ENCODE data around the gene ADM2.

Gene ADM2

GRCh38 chr22:50482107-50483074 is 1.0 kb downstream of the ADM2 start:
- peak overlapping the region; percentile 73 for H3K9ac ChIP-seq (ENCODE audit: low read length)
- no peaks in the 10 kb centered on the region for H3K9me3 ChIP-seq (ENCODE audit: control insufficient read depth, insufficient read depth, low read depth, low read length)
- H3K4me3 ChIP-seq (ENCODE audit: low read depth, low read length): peak overlapping the region; percentile 80
- peaks cover 5% of the 10 kb centered on the region; the same call in 1 of the 2 replicates for H3K36me3 ChIP-seq (ENCODE audit: control insufficient read depth, insufficient read depth, low read length)
- H3K27ac ChIP-seq (ENCODE audit: low read depth, low read length): peak overlapping the region; percentile 77
- peaks cover 19% of the 10 kb centered on the region for H3K4me1 ChIP-seq (ENCODE audit: control insufficient read depth, insufficient read depth, low read length)
- peaks cover 36% of the 10 kb centered on the region for H3K27me3 ChIP-seq (ENCODE audit: control insufficient read depth, insufficient read depth, low read length)

- no peak overlapping the region for H3K9ac ChIP-seq (ENCODE audit: low read length)
- peaks cover 36% of the 10 kb centered on the region for H3K27me3 ChIP-seq (ENCODE audit: control insufficient read depth, insufficient read depth, low read length)
- H3K36me3 ChIP-seq (ENCODE audit: control insufficient read depth, insufficient read depth, low read length): peaks cover 5% of the 10 kb centered on the region; the same call in 1 of the 2 replicates
- no peak overlapping the region for H3K27ac ChIP-seq (ENCODE audit: low read depth, low read length)
- H3K4me1 ChIP-seq (ENCODE audit: control insufficient read depth, insufficient read depth, low read length): peaks cover 16% of the 10 kb centered on the region
- H3K4me3 ChIP-seq (ENCODE audit: low read depth, low read length): no peak overlapping the region
- H3K9me3 ChIP-seq (ENCODE audit: control insufficient read depth, insufficient read depth, low read depth, low read length): no peaks in the 10 kb centered on the region
Measured at GRCh38 chr22:50483106-50483505, 1.8 kb downstream of the ADM2 start.

DNA sequence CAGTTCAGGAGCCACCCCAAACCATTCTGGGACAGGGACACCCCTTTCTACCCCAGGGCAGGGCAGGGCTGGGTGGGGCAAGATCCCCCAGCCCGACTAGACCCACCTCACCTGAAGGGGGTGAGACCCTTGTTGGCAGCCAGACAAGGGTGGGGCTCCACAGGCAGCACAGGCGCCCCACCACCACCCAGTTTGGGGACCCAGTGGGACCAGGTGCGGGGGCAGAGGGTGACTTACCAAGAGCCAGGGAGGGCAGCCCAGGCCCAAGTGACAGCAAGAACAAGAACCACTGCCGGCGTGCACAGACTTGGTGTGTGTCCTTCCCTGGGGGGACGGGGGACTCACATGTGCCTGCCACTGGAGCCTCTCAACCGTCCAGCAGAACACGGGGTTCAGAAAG is 2.2 kb downstream of the ADM2 start:
- no peak overlapping the region for H3K9ac ChIP-seq (ENCODE audit: low read length)
- peaks cover 16% of the 10 kb centered on the region for H3K4me1 ChIP-seq (ENCODE audit: control insufficient read depth, insufficient read depth, low read length)
- peaks cover 36% of the 10 kb centered on the region for H3K27me3 ChIP-seq (ENCODE audit: control insufficient read depth, insufficient read depth, low read length)
- H3K27ac ChIP-seq (ENCODE audit: low read depth, low read length): no peak overlapping the region
- H3K9me3 ChIP-seq (ENCODE audit: control insufficient read depth, insufficient read depth, low read depth, low read length): no peaks in the 10 kb centered on the region
- H3K4me3 ChIP-seq (ENCODE audit: low read depth, low read length): no peak overlapping the region
- peaks cover 5% of the 10 kb centered on the region; the same call in 1 of the 2 replicates for H3K36me3 ChIP-seq (ENCODE audit: control insufficient read depth, insufficient read depth, low read length)

- H3K36me3 ChIP-seq (ENCODE audit: control insufficient read depth, insufficient read depth, low read length): peaks cover 5% of the 10 kb centered on the region; the same call in 1 of the 2 replicates
- H3K4me3 ChIP-seq (ENCODE audit: low read depth, low read length): no peak overlapping the region
- peaks cover 16% of the 10 kb centered on the region for H3K4me1 ChIP-seq (ENCODE audit: control insufficient read depth, insufficient read depth, low read length)
- H3K27me3 ChIP-seq (ENCODE audit: control insufficient read depth, insufficient read depth, low read length): peaks cover 31% of the 10 kb centered on the region
- H3K9me3 ChIP-seq (ENCODE audit: control insufficient read depth, insufficient read depth, low read depth, low read length): no peaks in the 10 kb centered on the region
- H3K9ac ChIP-seq (ENCODE audit: low read length): no peak overlapping the region
- no peak overlapping the region for H3K27ac ChIP-seq (ENCODE audit: low read depth, low read length)
Measured at GRCh38 chr22:50483977-50484853, 2.9 kb downstream of the ADM2 start.

- no peaks in the 10 kb centered on the region for H3K9me3 ChIP-seq (ENCODE audit: control insufficient read depth, insufficient read depth, low read depth, low read length)
- peaks cover 5% of the 10 kb centered on the region; the same call in 1 of the 2 replicates for H3K36me3 ChIP-seq (ENCODE audit: control insufficient read depth, insufficient read depth, low read length)
- no peak overlapping the region for H3K4me3 ChIP-seq (ENCODE audit: low read depth, low read length)
- peaks cover 18% of the 10 kb centered on the region for H3K27me3 ChIP-seq (ENCODE audit: control insufficient read depth, insufficient read depth, low read length)
- no peak overlapping the region for H3K27ac ChIP-seq (ENCODE audit: low read depth, low read length)
- H3K4me1 ChIP-seq (ENCODE audit: control insufficient read depth, insufficient read depth, low read length): peaks cover 16% of the 10 kb centered on the region
- H3K9ac ChIP-seq (ENCODE audit: low read length): no peak overlapping the region
Measured at GRCh38 chr22:50485221-50486131, 4.1 kb downstream of the ADM2 start.

DNA sequence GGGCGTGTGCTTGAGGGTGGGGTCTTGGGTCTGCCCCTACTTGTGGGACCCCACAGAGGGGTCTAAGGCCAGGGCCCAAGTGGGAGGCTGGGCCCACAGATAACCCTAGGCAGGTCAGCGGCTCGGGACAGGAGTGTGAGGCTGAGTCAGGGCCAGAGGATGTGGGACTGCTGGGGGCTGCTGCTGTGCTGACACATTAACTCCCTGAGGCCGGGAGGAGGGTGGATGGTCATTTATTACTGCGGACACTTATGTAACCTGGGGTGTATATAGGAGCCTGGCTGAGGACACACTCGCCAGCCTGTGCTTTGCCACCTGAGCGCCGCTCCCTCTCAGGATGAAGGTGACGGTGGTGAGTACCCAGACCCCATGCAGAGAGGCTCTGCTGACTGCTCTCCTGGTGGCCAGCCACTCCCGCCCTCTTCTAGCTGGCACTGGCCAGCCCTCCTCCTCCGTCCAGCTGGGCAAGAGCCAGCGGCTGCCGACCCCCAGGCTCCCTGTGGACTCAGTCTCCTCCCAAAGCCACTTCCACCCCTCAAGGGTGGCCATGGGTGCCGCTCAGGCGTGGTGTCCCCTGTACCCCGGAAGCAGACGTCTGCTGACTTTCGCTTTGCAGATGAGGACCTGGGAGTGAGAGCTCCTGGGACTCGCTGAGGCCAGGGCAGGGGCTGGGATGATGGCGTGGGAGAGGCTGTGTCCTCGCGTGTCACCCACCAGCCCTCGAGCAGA is 5.4 kb downstream of the ADM2 start, which contains the start of gene MIOX:
MIOX (plus strand) TSS at position 299 of the 729 bp plus-strand sequence; CDS start at position 338, 39 bp downstream.
- no peak within 1 kb of the TSS for H3K4me3 ChIP-seq (ENCODE audit: low read depth, low read length)
- peaks cover 16% of the 10 kb centered on the region for H3K4me1 ChIP-seq (ENCODE audit: control insufficient read depth, insufficient read depth, low read length)
- peaks cover 10% of the 10 kb centered on the region; the same call in 1 of the 2 replicates for H3K27me3 ChIP-seq (ENCODE audit: control insufficient read depth, insufficient read depth, low read length)
- H3K9me3 ChIP-seq (ENCODE audit: control insufficient read depth, insufficient read depth, low read depth, low read length): no peaks in the 10 kb centered on the region
- H3K36me3 ChIP-seq (ENCODE audit: control insufficient read depth, insufficient read depth, low read length): peaks cover 5% of the 10 kb centered on the region; the same call in 1 of the 2 replicates
- no peak within 1 kb of the TSS for H3K27ac ChIP-seq (ENCODE audit: low read depth, low read length)
- no peak within 1 kb of the TSS for H3K9ac ChIP-seq (ENCODE audit: low read length)

DNA sequence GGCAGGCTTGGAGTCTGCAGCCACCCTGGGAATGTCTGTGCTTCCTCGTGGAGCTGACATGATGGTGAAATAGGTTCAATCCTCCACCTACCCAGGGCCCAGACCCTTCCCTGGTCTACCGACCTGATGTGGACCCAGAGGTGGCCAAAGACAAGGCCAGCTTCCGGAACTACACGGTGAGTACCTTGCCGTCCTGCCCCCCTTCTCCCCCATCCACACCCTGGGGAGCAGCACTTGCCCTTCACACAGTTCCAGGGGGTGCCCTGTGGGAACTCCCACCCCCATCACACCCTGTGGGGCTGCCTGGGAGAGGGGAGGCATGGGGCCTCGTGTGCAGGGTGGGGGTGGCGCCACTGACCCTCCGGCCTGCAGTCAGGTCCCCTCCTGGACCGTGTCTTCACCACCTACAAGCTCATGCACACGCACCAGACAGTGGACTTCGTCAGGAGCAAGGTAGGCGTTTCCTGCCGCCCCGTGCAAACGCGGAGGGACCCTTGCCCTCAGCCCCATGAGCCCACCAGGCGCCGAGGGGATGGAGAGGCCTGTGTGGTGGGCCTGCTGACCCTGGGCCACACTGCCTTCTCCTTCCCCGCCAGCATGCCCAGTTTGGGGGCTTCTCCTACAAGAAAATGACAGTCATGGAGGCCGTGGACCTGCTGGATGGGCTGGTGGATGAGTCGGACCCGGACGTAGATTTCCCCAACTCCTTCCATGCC is 6.1 kb downstream of the ADM2 start:
- Histone ChIP-seq H3K36me3 (ENCODE audit: control insufficient read depth, insufficient read depth, low read length) (peaks cover 5% of the 10 kb centered on the region; the same call in 1 of the 2 replicates), H3K27me3 (ENCODE audit: control insufficient read depth, insufficient read depth, low read length) (peaks cover 3% of the 10 kb centered on the region; the same call in 1 of the 2 replicates), H3K9me3 (ENCODE audit: control insufficient read depth, insufficient read depth, low read depth, low read length) (no peaks in the 10 kb centered on the region), H3K4me1 (ENCODE audit: control insufficient read depth, insufficient read depth, low read length) (peaks cover 10% of the 10 kb centered on the region; the same call in 1 of the 2 replicates), H3K9ac (ENCODE audit: low read length) (no peak overlapping the region), H3K27ac (ENCODE audit: low read depth, low read length) (no peak overlapping the region), H3K4me3 (ENCODE audit: low read depth, low read length) (no peak overlapping the region)

- Histone ChIP-seq H3K27me3 (ENCODE audit: control insufficient read depth, insufficient read depth, low read length) (peaks cover 2% of the 10 kb centered on the region; the same call in 1 of the 2 replicates), H3K9me3 (ENCODE audit: control insufficient read depth, insufficient read depth, low read depth, low read length) (no peaks in the 10 kb centered on the region), H3K36me3 (ENCODE audit: control insufficient read depth, insufficient read depth, low read length) (peaks cover under 1% of the 10 kb centered on the region; the same call in 1 of the 2 replicates), H3K4me1 (ENCODE audit: control insufficient read depth, insufficient read depth, low read length) (peaks cover 10% of the 10 kb centered on the region; the same call in 1 of the 2 replicates), H3K27ac (ENCODE audit: low read depth, low read length) (no peak overlapping the region), H3K4me3 (ENCODE audit: low read depth, low read length) (no peak overlapping the region), H3K9ac (ENCODE audit: low read length) (no peak overlapping the region)
Measured at GRCh38 chr22:50488006-50488677, 6.8 kb downstream of the ADM2 start.

DNA sequence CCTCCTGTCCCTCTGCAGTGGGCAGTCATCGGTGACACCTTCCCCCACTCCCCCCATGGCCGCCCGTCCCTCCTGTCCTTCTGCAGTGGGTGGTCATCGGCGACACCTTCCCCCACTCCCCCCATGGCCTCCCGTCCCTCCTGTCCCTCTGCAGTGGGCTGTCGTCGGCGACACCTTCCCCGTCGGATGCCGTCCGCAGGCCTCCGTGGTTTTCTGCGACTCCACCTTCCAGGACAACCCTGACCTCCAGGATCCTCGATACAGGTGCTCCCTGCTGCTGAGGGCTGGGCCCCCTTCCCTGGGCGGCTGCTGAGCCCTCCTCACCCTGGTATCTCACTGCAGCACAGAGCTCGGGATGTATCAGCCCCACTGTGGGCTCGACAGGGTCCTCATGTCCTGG is 7.5 kb downstream of the ADM2 start:
- no peaks in the 10 kb centered on the region for H3K9me3 ChIP-seq (ENCODE audit: control insufficient read depth, insufficient read depth, low read depth, low read length)

More for the DNA sequence above, 7.5 kb downstream of the ADM2 start:
- Histone ChIP-seq H3K9ac (ENCODE audit: low read length) (no peak overlapping the region), H3K4me1 (ENCODE audit: control insufficient read depth, insufficient read depth, low read length) (peaks cover 10% of the 10 kb centered on the region; the same call in 1 of the 2 replicates), H3K27me3 (ENCODE audit: control insufficient read depth, insufficient read depth, low read length) (no peaks in the 10 kb centered on the region; the same call in 1 of the 2 replicates), H3K27ac (ENCODE audit: low read depth, low read length) (no peak overlapping the region), H3K4me3 (ENCODE audit: low read depth, low read length) (no peak overlapping the region), H3K36me3 (ENCODE audit: control insufficient read depth, insufficient read depth, low read length) (no peaks in the 10 kb centered on the region)
